NB4 (cell line): Measurements from ENCODE around the gene ARAP3.
A peak's percentile ranks its signal among the peaks of the same experiment; 100 is the strongest.

Experiments
- DNase-seq: peaks from one replicate; pipeline ENCODE4 v3.0.0; 2010; ENCODE audit warnings: low read depth
- H3K4me3 ChIP-seq: one replicate; pipeline ENCODE4 v1.5.1; 2011; ENCODE audit warnings: mild to moderate bottlenecking, low read depth, low read length, moderate library complexity
- CTCF ChIP-seq: IDR thresholded peaks from one replicate; pipeline ENCODE4 v1.5.1; 2012; ENCODE audit warnings: low read depth, low read length
- MYC ChIP-seq: IDR thresholded peaks from 2 replicates; pipeline ENCODE4 v1.6.1; 2011; ENCODE audit warnings: low read depth, low read length
- POLR2A ChIP-seq: IDR thresholded peaks from 2 replicates; pipeline ENCODE4 v1.6.1; 2011; ENCODE audit warnings: mild to moderate bottlenecking; ENCODE audit not compliant: insufficient read length; ENCODE audit errors: extremely low read depth
- TF ChIP-seq, protein P1 (sequence below): IDR thresholded peaks from 2 replicates; pipeline ENCODE4 v1.6.1; 2011; ENCODE audit warnings: low read depth, low read length

ARAP3 gene

GRCh38 chr5:141695627-141696215, 13.7 kb upstream of the ARAP3 start:
- DNase-seq: no peak
- no peak overlapping the region for H3K4me3 ChIP-seq
- no peak for TF ChIP-seq MYC
- TF ChIP-seq, protein P1, sequence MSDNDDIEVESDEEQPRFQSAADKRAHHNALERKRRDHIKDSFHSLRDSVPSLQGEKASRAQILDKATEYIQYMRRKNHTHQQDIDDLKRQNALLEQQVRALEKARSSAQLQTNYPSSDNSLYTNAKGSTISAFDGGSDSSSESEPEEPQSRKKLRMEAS: no peak
- no peak for TF ChIP-seq CTCF
- no peak for TF ChIP-seq POLR2A

DNA sequence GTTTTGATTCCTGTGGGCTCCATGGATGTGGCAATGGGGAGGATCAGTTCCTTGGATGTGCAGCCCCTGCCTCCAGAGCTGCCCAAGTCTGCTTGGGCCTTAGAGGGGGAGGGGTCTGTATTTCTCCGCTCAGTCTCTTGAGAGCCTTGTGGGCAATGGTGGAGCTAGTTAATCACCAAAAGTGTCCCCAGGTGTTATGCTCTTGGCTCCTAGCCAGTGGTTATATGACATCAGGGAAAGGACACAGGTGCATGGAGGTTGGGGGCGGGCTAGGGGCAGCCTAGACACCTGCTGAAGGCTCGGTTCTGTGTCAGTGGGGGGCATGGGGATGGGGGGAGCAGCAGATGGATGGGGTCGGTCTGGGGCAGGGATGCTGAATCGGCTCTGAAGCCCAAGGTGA, 12.4 kb upstream of the ARAP3 start:
- no peak for DNase-seq
- H3K4me3 ChIP-seq: no peak overlapping the region
- TF ChIP-seq, protein P1: no peak
- TF ChIP-seq CTCF: no peak
- no peak for TF ChIP-seq POLR2A
- TF ChIP-seq MYC: no peak

GRCh38 chr5:141692919-141693725, 11.1 kb upstream of the ARAP3 start:
- peak; percentile 52 for DNase-seq
- TF ChIP-seq, protein P1: no peak
- no peak for TF ChIP-seq CTCF
- no peak for TF ChIP-seq POLR2A
- H3K4me3 ChIP-seq: no peak overlapping the region

DNA sequence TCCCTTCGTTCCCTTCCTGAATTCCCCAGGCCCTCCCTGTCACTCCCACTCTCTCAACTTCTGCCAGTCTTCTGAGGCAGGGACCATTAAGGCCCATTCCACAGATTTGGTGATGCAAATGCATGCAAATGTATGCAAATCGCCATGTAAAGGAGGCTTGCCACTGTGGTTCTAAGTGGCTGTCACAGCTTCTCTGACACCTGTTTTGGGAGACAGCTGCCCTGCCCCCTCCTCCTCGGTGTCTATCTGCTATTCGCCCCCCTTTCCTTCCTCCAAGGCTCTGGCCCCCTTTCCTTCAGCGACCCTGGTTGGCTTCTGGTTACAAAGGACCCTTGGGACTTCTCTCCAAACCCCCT, 10.5 kb upstream of the ARAP3 start:
- no peak for TF ChIP-seq CTCF
- TF ChIP-seq POLR2A: no peak
- no peak overlapping the region for H3K4me3 ChIP-seq

DNA sequence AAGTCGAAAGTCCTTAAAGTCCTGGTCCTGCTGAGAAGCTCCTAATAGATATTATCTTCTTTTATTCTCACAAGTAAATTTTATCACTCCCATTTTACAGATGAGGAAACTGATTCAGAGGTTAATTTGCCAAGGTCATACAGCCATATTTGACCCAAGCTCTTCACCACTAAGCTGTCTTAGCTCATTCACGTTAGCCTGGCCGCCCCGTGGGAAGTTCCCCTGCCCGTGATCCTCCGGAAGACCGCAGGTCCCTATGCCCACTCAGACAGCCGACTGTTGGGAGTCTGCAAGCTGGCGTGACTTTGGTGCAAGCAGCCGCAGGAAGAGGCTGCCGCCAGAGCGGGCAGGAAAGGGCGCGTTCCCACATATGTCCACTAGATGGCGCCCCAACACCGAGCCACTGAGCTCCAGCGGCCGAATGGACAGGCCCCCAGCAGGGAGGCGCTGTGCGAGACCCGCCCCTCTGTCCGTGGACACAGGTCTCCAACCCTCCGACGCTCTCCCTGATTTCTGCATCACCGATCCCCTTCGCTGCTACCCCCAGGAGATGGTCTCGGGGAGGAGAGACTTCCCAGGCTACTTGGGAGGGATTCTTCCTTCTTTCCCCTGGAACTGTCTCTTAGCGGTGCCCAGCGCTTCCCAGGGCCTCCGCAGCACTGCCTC, 10.0 kb upstream of the ARAP3 start:
- no peak overlapping the region for H3K4me3 ChIP-seq
- no peak for TF ChIP-seq POLR2A
- TF ChIP-seq, protein P1: no peak; the same call in 1 of the 2 replicates
- peak; percentile 81 for TF ChIP-seq CTCF
- peak; percentile 31 for TF ChIP-seq MYC
- peak; percentile 83 for DNase-seq

More for the DNA sequence above, 10.5 kb upstream of the ARAP3 start:
- DNase-seq: no peak
